D341Med (cell line): ENCODE results near the gene ADAM12.

Experiments
- DNase-seq: peaks from one replicate; pipeline ENCODE4 v3.0.0; 2012; ENCODE audit warnings: low spot score

The ADAM12 gene

GRCh38 chr10:126143117-126143516 lies 245.2 kb downstream of the ADAM12 start:
- no peak for DNase-seq

- DNase-seq, result no peak
Observed at GRCh38 chr10:126140746-126141273, 247.5 kb downstream of the ADAM12 start.

GRCh38 chr10:126137562-126138221 lies 250.6 kb downstream of the ADAM12 start:
- no peak for DNase-seq

- no peak for DNase-seq
Observed at GRCh38 chr10:126135941-126136595, 252.2 kb downstream of the ADAM12 start.

- no peak for DNase-seq
Observed at GRCh38 chr10:126135177-126135576, 253.1 kb downstream of the ADAM12 start.

GRCh38 chr10:126133906-126134656 lies 254.2 kb downstream of the ADAM12 start:
- no peak for DNase-seq

GRCh38 chr10:126133082-126133620 lies 255.1 kb downstream of the ADAM12 start:
- no peak for DNase-seq

- DNase-seq, result no peak
Observed at GRCh38 chr10:126131341-126131740, 256.9 kb downstream of the ADAM12 start.

- no peak for DNase-seq
Observed at GRCh38 chr10:126130271-126130710, 258.0 kb downstream of the ADAM12 start.

GRCh38 chr10:126129026-126129425 lies 259.3 kb downstream of the ADAM12 start:
- no peak for DNase-seq

GRCh38 chr10:126128581-126128980 lies 259.7 kb downstream of the ADAM12 start:
- DNase-seq, result no peak

- no peak for DNase-seq
Observed at GRCh38 chr10:126127481-126128029, 260.7 kb downstream of the ADAM12 start.

- no peak for DNase-seq
Observed at GRCh38 chr10:126126866-126127265, 261.4 kb downstream of the ADAM12 start.

- no peak for DNase-seq
Observed at GRCh38 chr10:126126023-126126422, 262.3 kb downstream of the ADAM12 start.

GRCh38 chr10:126124668-126125349 lies 263.5 kb downstream of the ADAM12 start:
- no peak for DNase-seq

GRCh38 chr10:126124046-126124445 lies 264.2 kb downstream of the ADAM12 start:
- DNase-seq, result no peak

GRCh38 chr10:126123466-126123865 lies 264.8 kb downstream of the ADAM12 start:
- DNase-seq, result no peak

- DNase-seq, result no peak
Observed at GRCh38 chr10:126122881-126123280, 265.4 kb downstream of the ADAM12 start.

- DNase-seq, result no peak
Observed at GRCh38 chr10:126119599-126119998, 268.7 kb downstream of the ADAM12 start.

GRCh38 chr10:126118476-126118875 lies 269.8 kb downstream of the ADAM12 start:
- DNase-seq, result no peak

- DNase-seq, result no peak
Observed at GRCh38 chr10:126117196-126117595, 271.1 kb downstream of the ADAM12 start.

GRCh38 chr10:126115886-126116285 lies 272.4 kb downstream of the ADAM12 start:
- no peak for DNase-seq
